Measurements from ENCODE around the gene CDCA4. TPM values are rescaled to one million over a fixed set of nuclear protein-coding genes. Genes with fewer than 3 reads are reported as not detected.

The CDCA4 gene
- total RNA-seq, 2 donors from 2014 or later, result 46.6 to 65.1 TPM

DNA sequence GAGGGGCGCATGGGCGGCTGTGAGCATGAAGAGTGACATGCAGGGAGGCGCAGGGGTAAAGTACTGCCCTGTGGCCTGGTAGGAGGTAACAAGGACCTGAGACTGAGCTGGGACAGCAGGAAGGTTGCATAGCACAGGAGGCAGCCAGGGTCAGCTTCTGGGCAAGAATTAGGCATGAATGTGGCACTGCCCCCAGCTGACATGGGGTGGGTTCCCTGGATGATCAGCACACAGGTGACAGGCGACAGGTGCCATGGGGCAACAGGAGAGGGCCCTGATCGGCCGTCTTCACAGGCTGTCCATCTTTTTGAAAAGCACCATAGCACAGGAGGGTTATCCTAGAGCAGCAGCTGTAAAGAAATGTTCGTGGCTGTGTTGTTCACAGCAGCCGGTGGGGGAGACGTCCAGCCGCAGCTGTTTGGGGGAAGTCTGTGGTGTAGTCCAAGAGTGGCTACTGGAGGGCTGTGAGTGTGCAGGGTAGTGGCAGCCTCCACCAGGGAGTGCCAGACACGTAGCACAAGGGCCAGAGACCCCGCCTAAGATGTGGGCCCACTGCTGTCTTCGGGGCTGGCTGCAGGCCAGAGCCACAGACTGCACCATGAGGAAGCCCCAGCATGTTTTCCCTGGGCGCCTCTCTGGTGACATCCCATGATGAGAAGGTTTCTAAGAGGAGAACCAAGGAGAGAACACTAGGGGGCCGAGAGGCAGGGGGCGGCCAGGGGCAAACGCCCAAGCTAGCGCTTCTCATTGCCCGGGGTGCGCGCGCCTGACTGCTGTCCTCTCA lies 26.9 kb downstream of the CDCA4 start:
- H3K27me3 Mint-ChIP-seq (ENCODE audit: insufficient read depth), result no peaks in the 10 kb centered on the region
- H3K4me3 Mint-ChIP-seq, result no peak overlapping the region
- Histone ChIP-seq H3K9me3 (ENCODE audit: control insufficient read depth, low read length) (no peaks in the 10 kb centered on the region), H3K36me3 (ENCODE audit: control insufficient read depth, insufficient read depth, low read length) (peaks cover 12% of the 10 kb centered on the region), H3K4me1 (ENCODE audit: control insufficient read depth, insufficient read depth, low read length) (no peaks in the 10 kb centered on the region), H3K27me3 (ENCODE audit: control insufficient read depth, insufficient read depth, low read length, poor library complexity, severe bottlenecking) (no peaks in the 10 kb centered on the region), H3K9ac (ENCODE audit: extremely low read depth, low read length, poor library complexity, severe bottlenecking) (no peak overlapping the region), H3K4me3 (ENCODE audit: low read length) (no peak overlapping the region), H3K27ac (ENCODE audit: low read depth, low read length) (no peak overlapping the region)
- no peaks in the 10 kb centered on the region for H3K9me3 Mint-ChIP-seq
- TF ChIP-seq, protein P1, sequence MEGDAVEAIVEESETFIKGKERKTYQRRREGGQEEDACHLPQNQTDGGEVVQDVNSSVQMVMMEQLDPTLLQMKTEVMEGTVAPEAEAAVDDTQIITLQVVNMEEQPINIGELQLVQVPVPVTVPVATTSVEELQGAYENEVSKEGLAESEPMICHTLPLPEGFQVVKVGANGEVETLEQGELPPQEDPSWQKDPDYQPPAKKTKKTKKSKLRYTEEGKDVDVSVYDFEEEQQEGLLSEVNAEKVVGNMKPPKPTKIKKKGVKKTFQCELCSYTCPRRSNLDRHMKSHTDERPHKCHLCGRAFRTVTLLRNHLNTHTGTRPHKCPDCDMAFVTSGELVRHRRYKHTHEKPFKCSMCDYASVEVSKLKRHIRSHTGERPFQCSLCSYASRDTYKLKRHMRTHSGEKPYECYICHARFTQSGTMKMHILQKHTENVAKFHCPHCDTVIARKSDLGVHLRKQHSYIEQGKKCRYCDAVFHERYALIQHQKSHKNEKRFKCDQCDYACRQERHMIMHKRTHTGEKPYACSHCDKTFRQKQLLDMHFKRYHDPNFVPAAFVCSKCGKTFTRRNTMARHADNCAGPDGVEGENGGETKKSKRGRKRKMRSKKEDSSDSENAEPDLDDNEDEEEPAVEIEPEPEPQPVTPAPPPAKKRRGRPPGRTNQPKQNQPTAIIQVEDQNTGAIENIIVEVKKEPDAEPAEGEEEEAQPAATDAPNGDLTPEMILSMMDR (conservative IDR thresholded peaks at IDR 0.05), result peak; percentile 12
- H3K27ac Mint-ChIP-seq, result no peak overlapping the region
- DNase-seq, result peak; percentile 39
- 93 to 98% methylated on average over 21 to 22 of the region's 22 CpGs for WGBS, 2 experiments (ENCODE audit: insufficient coverage in 1 of 2, insufficient read length in 1 of 2)
- no peaks in the 10 kb centered on the region for H3K4me1 Mint-ChIP-seq
- peaks cover 40% of the 10 kb centered on the region for H3K36me3 Mint-ChIP-seq (ENCODE audit: low read depth)

DNA sequence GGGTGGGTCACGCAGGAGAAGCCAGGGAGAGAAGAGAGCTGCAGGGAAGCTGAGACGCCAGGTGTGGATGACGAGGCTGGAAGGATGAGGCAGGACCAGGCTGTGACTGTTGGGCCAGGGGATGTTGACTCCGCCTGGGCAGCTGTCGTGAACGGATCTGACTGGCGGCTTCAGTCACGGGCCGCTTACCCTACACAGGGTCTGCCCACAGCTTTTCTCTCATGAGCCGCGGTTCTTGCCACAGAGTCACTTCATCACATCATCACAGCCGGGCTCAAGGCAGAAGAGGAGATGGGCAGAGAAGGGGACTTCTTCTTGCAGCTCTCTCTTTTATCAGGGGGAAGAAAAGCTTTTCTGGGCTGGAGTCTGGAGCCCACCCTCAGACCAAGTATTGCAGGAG lies 27.6 kb downstream of the CDCA4 start:
- Mint-ChIP-seq H3K4me3 (no peak overlapping the region), H3K27me3 (ENCODE audit: insufficient read depth) (no peaks in the 10 kb centered on the region)

DNA sequence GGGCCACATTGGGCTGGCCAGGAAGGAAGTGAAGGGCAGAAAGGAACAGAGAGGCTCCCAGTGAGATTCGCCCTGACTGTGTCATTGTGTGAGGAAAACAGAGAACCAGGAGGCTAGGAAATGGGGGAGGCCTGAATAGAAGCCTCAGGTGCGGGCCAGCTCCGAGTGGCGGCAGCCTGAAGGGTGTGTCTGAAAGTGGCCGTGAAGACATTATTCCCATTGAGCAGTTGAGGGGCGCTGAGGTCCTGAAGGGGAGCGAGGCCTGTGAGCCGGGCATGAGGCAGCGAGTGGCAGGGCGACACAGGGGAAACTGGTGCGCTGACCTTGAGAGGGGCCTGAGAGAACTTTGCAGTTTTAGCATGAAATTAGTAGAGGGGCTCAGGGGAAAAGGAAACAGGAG lies 28.4 kb downstream of the CDCA4 start:
- Mint-ChIP-seq H3K9me3 (no peaks in the 10 kb centered on the region), H3K4me1 (no peaks in the 10 kb centered on the region), H3K27me3 (ENCODE audit: insufficient read depth) (no peaks in the 10 kb centered on the region), H3K36me3 (ENCODE audit: low read depth) (peaks cover 39% of the 10 kb centered on the region), H3K4me3 (no peak overlapping the region), H3K27ac (no peak overlapping the region)
- no peak for DNase-seq
- H3K9ac ChIP-seq (ENCODE audit: extremely low read depth, low read length, poor library complexity, severe bottlenecking), result no peak overlapping the region
- no peaks in the 10 kb centered on the region for H3K27me3 ChIP-seq (ENCODE audit: control insufficient read depth, insufficient read depth, low read length, poor library complexity, severe bottlenecking)
- no peak overlapping the region for H3K4me3 ChIP-seq (ENCODE audit: low read length)
- no peaks in the 10 kb centered on the region for H3K4me1 ChIP-seq (ENCODE audit: control insufficient read depth, insufficient read depth, low read length)
- 95 to 96% methylated on average over 10 to 11 of the region's 11 CpGs for WGBS, 2 experiments (ENCODE audit: insufficient coverage in 1 of 2, insufficient read length in 1 of 2)
- no peaks in the 10 kb centered on the region for H3K9me3 ChIP-seq (ENCODE audit: control insufficient read depth, low read length)
- TF ChIP-seq, protein P1 (conservative IDR thresholded peaks at IDR 0.05), result no peak
- H3K36me3 ChIP-seq (ENCODE audit: control insufficient read depth, insufficient read depth, low read length), result peaks cover 12% of the 10 kb centered on the region
- H3K27ac ChIP-seq (ENCODE audit: low read depth, low read length), result no peak overlapping the region

More for the DNA sequence above, 27.6 kb downstream of the CDCA4 start:
- Mint-ChIP-seq H3K9me3 (no peaks in the 10 kb centered on the region), H3K27ac (no peak overlapping the region), H3K4me1 (no peaks in the 10 kb centered on the region), H3K36me3 (ENCODE audit: low read depth) (peaks cover 39% of the 10 kb centered on the region)
- TF ChIP-seq, protein P1 (conservative IDR thresholded peaks at IDR 0.05), result no peak
- no peaks in the 10 kb centered on the region for H3K9me3 ChIP-seq (ENCODE audit: control insufficient read depth, low read length)
- peaks cover 12% of the 10 kb centered on the region for H3K36me3 ChIP-seq (ENCODE audit: control insufficient read depth, insufficient read depth, low read length)
- H3K4me1 ChIP-seq (ENCODE audit: control insufficient read depth, insufficient read depth, low read length), result no peaks in the 10 kb centered on the region
- H3K27me3 ChIP-seq (ENCODE audit: control insufficient read depth, insufficient read depth, low read length, poor library complexity, severe bottlenecking), result no peaks in the 10 kb centered on the region
- H3K27ac ChIP-seq (ENCODE audit: low read depth, low read length), result no peak overlapping the region
- no peak overlapping the region for H3K9ac ChIP-seq (ENCODE audit: extremely low read depth, low read length, poor library complexity, severe bottlenecking)
- no peak overlapping the region for H3K4me3 ChIP-seq (ENCODE audit: low read length)
- DNase-seq, result peak; percentile 28
- 95 to 97% methylated on average over 7 to 12 of the region's 12 CpGs for WGBS, 2 experiments (ENCODE audit: insufficient coverage in 1 of 2, insufficient read length in 1 of 2)

All from endodermal cell (in vitro differentiated cells).